GM18517 (cell line): Measurements from ENCODE around the gene SPIN2B.

Experiments
- ATAC-seq: cut with Tn5 transposase; IDR thresholded peaks from one replicate; pipeline ENCODE4 v1.9.1; 2021; ENCODE audit warnings: mild to moderate bottlenecking, moderate library complexity; ENCODE audit not compliant: unreplicated experiment

SPIN2B gene

GRCh38 chrX:57074458-57074857 lies 46.9 kb downstream of the SPIN2B start:
- ATAC-seq: no peak

- no peak for ATAC-seq
Measured at GRCh38 chrX:57070185-57070984, 51.0 kb downstream of the SPIN2B start.
